ENCODE results near the gene MAPT.

The MAPT gene

GRCh38 chr17:46036491-46036890 lies 142.1 kb downstream of the MAPT start:
- TF ChIP-seq ZNF8 (CRISPR knock-in tag; IDR thresholded peaks at IDR 0.05): no peak
- TF ChIP-seq GLIS3 (CRISPR knock-in tag; IDR thresholded peaks at IDR 0.05): no peak
- no peak for TF ChIP-seq RARB (CRISPR knock-in tag; IDR thresholded peaks at IDR 0.05)
- no peak for TF ChIP-seq ESRRG (CRISPR knock-in tag; IDR thresholded peaks at IDR 0.05)
- TF ChIP-seq ZFP30 (CRISPR knock-in tag; IDR thresholded peaks at IDR 0.05): no peak
- TF ChIP-seq ZNF565 (CRISPR knock-in tag; conservative IDR thresholded peaks at IDR 0.05; ENCODE audit: low read depth): no peak
- no peak for TF ChIP-seq ARNTL (CRISPR knock-in tag; IDR thresholded peaks at IDR 0.05; ENCODE audit: borderline replicate concordance, low read depth)
- TF ChIP-seq ZNF70 (CRISPR knock-in tag; IDR thresholded peaks at IDR 0.05): no peak
- no peak for TF ChIP-seq CSRNP3 (CRISPR knock-in tag; IDR thresholded peaks at IDR 0.05)
- ATAC-seq: no peak

GRCh38 chr17:46037722-46038255 lies 143.4 kb downstream of the MAPT start:
- no peak for ATAC-seq
- TF ChIP-seq ZNF70 (CRISPR knock-in tag; IDR thresholded peaks at IDR 0.05): no peak
- peak; percentile 61; the same call in 1 of the 2 replicates for TF ChIP-seq TCF4 (CRISPR knock-in tag; IDR thresholded peaks at IDR 0.05; ENCODE audit: borderline replicate concordance)
- no peak for TF ChIP-seq ZNF8 (CRISPR knock-in tag; IDR thresholded peaks at IDR 0.05)

- TF ChIP-seq ZNF70 (CRISPR knock-in tag; IDR thresholded peaks at IDR 0.05): no peak
- no peak for TF ChIP-seq PPARA (CRISPR knock-in tag; IDR thresholded peaks at IDR 0.05; ENCODE audit: borderline replicate concordance)
- no peak for TF ChIP-seq SNAI2 (CRISPR knock-in tag; IDR thresholded peaks at IDR 0.05)
- TF ChIP-seq PATZ1 (CRISPR knock-in tag; IDR thresholded peaks at IDR 0.05; ENCODE audit: borderline replicate concordance): no peak
- no peak for TF ChIP-seq ARNTL (CRISPR knock-in tag; IDR thresholded peaks at IDR 0.05; ENCODE audit: borderline replicate concordance, low read depth)
- no peak for TF ChIP-seq ZNF8 (CRISPR knock-in tag; IDR thresholded peaks at IDR 0.05)
- TF ChIP-seq OSR1 (CRISPR knock-in tag; IDR thresholded peaks at IDR 0.05): no peak
- TF ChIP-seq ISL1 (CRISPR knock-in tag; IDR thresholded peaks at IDR 0.05): no peak
- no peak for TF ChIP-seq ZFP3 (CRISPR knock-in tag; IDR thresholded peaks at IDR 0.05)
- no peak for TF ChIP-seq ZFP30 (CRISPR knock-in tag; IDR thresholded peaks at IDR 0.05)
- TF ChIP-seq BACH2 (CRISPR knock-in tag; IDR thresholded peaks at IDR 0.05; ENCODE audit: borderline replicate concordance): no peak
- TF ChIP-seq TCF4 (CRISPR knock-in tag; IDR thresholded peaks at IDR 0.05; ENCODE audit: borderline replicate concordance): no peak
- TF ChIP-seq RARB (CRISPR knock-in tag; IDR thresholded peaks at IDR 0.05): no peak
- ATAC-seq: no peak
Observed at GRCh38 chr17:46038414-46038813, 144.1 kb downstream of the MAPT start.

GRCh38 chr17:46038937-46039336 lies 144.6 kb downstream of the MAPT start:
- no peak for TF ChIP-seq ZNF565 (CRISPR knock-in tag; conservative IDR thresholded peaks at IDR 0.05; ENCODE audit: low read depth)
- TF ChIP-seq POU6F1 (CRISPR knock-in tag; IDR thresholded peaks at IDR 0.05; ENCODE audit: borderline replicate concordance, low read depth): no peak
- no peak for TF ChIP-seq ZFP3 (CRISPR knock-in tag; IDR thresholded peaks at IDR 0.05)
- TF ChIP-seq TCF4 (CRISPR knock-in tag; IDR thresholded peaks at IDR 0.05; ENCODE audit: borderline replicate concordance): no peak
- no peak for ATAC-seq

- ATAC-seq: no peak
- TF ChIP-seq TSHZ2 (CRISPR knock-in tag; IDR thresholded peaks at IDR 0.05): no peak
- no peak for TF ChIP-seq ARNTL (CRISPR knock-in tag; IDR thresholded peaks at IDR 0.05; ENCODE audit: borderline replicate concordance, low read depth)
- no peak for TF ChIP-seq ISL1 (CRISPR knock-in tag; IDR thresholded peaks at IDR 0.05)
- no peak for TF ChIP-seq TOX (CRISPR knock-in tag; IDR thresholded peaks at IDR 0.05; ENCODE audit: borderline replicate concordance)
- no peak for TF ChIP-seq CREB5 (CRISPR knock-in tag; IDR thresholded peaks at IDR 0.05; ENCODE audit: low read depth)
- TF ChIP-seq GLIS3 (CRISPR knock-in tag; IDR thresholded peaks at IDR 0.05): no peak
- no peak for TF ChIP-seq OSR1 (CRISPR knock-in tag; IDR thresholded peaks at IDR 0.05)
- TF ChIP-seq BACH2 (CRISPR knock-in tag; IDR thresholded peaks at IDR 0.05; ENCODE audit: borderline replicate concordance): no peak
- no peak for TF ChIP-seq ZNF8 (CRISPR knock-in tag; IDR thresholded peaks at IDR 0.05)
- TF ChIP-seq POU6F1 (CRISPR knock-in tag; IDR thresholded peaks at IDR 0.05; ENCODE audit: borderline replicate concordance, low read depth): no peak
- TF ChIP-seq ZNF70 (CRISPR knock-in tag; IDR thresholded peaks at IDR 0.05): no peak
- TF ChIP-seq TCF4 (CRISPR knock-in tag; IDR thresholded peaks at IDR 0.05; ENCODE audit: borderline replicate concordance): no peak
- no peak for TF ChIP-seq SNAI2 (CRISPR knock-in tag; IDR thresholded peaks at IDR 0.05)
- TF ChIP-seq ZNF565 (CRISPR knock-in tag; conservative IDR thresholded peaks at IDR 0.05; ENCODE audit: low read depth): no peak
Observed at GRCh38 chr17:46039592-46040186, 145.3 kb downstream of the MAPT start.

Measured in SK-N-SH treated with all-trans-retinoic acid at 6 μM for 48 hours (cell line).